HepG2 (cell line): ENCODE results near the gene MAP2K6. TPM values are rescaled to one million over a fixed set of nuclear protein-coding genes. Genes with fewer than 3 reads are reported as not detected.
A peak's percentile ranks its signal among the peaks of the same experiment; 100 is the strongest.

Experiments used
- ATAC-seq: fragments of 200-7000 bp; cut with Tn5 transposase; 3 replicates; pipeline ENCODE4 v1.9.1; 2020; ENCODE audit warnings: mild to moderate bottlenecking, moderate library complexity
- BruUV-seq: library from RNA; stranded (reverse); fragments of 400-500 nt; replicated peaks from 2 replicates; lab custom pipeline; 2021; lab: Mats Ljungman, UMichigan
- CTCF ChIA-PET: fragments of 300-600 bp; formaldehyde crosslinking; extraction: SDS; loops from one replicate; lab custom pipeline; 2021; ENCODE audit warnings: low total read pairs, inconsistent platforms, low intra/inter-chr PET ratio; lab: Yijun Ruan, JAX
- POLR2A ChIA-PET: fragments of 350-600 bp; sonication (Branson Sonifier 250); formaldehyde crosslinking; loops from one replicate; lab custom pipeline; 2020; ENCODE audit warnings: antibody characterized with exemption, inconsistent platforms; lab: Yijun Ruan, JAX
- DNase-seq: peaks from one replicate; pipeline ENCODE4 v3.0.0-alpha.2; 2015; ENCODE audit warnings: low spot score
- FAIRE-seq: peaks from 3 replicates; lab custom pipeline; 2011; peaks lifted over from hg19 to GRCh38; lab: Jason Lieb, UNC
- H2AFZ ChIP-seq: one replicate; pipeline ENCODE4 v1.6.1; 2011; ENCODE audit warnings: low read length, inconsistent platforms
- H3K27ac ChIP-seq: fragments of 300-600 bp; 3 replicates; pipeline ENCODE4 v1.8.0; 2011; ENCODE audit warnings: mixed run types, mild to moderate bottlenecking, mixed read lengths, low read length, inconsistent platforms; ENCODE audit not compliant: insufficient read depth; ENCODE audit errors: extremely low read length
- H3K27me3 ChIP-seq, 2 experiments: fragments of 200-600 bp in 1 of 2; 2 replicates in 1 of 2; 3 replicates in 1 of 2; pipeline versions ENCODE4 v1.6.0 to v1.8.0; 2011; ENCODE audit warnings: low read length in 2 of 2, mild to moderate bottlenecking in 2 of 2, moderate library complexity in 2 of 2, inconsistent platforms in 1 of 2; ENCODE audit not compliant: insufficient read depth in 2 of 2, control insufficient read depth in 1 of 2
- H3K36me3 ChIP-seq, 2 experiments: fragments of 200-600 bp in 1 of 2; replicated peaks in 1 of 2; 2 replicates in 1 of 2; 3 replicates in 1 of 2; pipeline versions ENCODE4 v1.5.1 to v1.8.0; 2011; ENCODE audit warnings: low read length in 2 of 2, inconsistent platforms in 1 of 2; ENCODE audit not compliant: insufficient read depth in 2 of 2, control insufficient read depth in 1 of 2
- H3K4me1 ChIP-seq: 2 replicates; pipeline ENCODE4 v1.5.1; 2012; ENCODE audit warnings: low read length, inconsistent platforms; ENCODE audit not compliant: insufficient read depth
- H3K4me2 ChIP-seq: 2 replicates; pipeline ENCODE4 v1.6.0; 2011; ENCODE audit warnings: low read depth, low read length, inconsistent platforms
- H3K4me3 ChIP-seq, 3 experiments: fragments of 200-600 bp in 1 of 3; sonication (generic), shearing (Covaris generic) in 1 of 3; replicated peaks in 1 of 3; 2 replicates each; pipeline ENCODE4 v1.5.1; 2011 to 2016; ENCODE audit warnings: low read length in 3 of 3, inconsistent platforms in 2 of 3, low read depth in 2 of 3, mild to moderate bottlenecking in 2 of 3, control low read depth in 1 of 3, mixed read lengths in 1 of 3; ENCODE audit not compliant: insufficient read depth in 1 of 3
- H3K79me2 ChIP-seq: one replicate; pipeline ENCODE4 v1.6.1; 2011; ENCODE audit warnings: low read length, inconsistent platforms; ENCODE audit not compliant: insufficient read depth
- H3K9ac ChIP-seq: 2 replicates; pipeline ENCODE4 v1.6.0; 2011; ENCODE audit warnings: mild to moderate bottlenecking, low read depth, low read length, inconsistent platforms; ENCODE audit not compliant: insufficient read depth
- H3K9me3 ChIP-seq: 2 replicates; pipeline ENCODE4 v1.5.1; 2012; ENCODE audit warnings: mild to moderate bottlenecking, low read length
- H4K20me1 ChIP-seq: 2 replicates; pipeline ENCODE4 v1.6.0; 2011; ENCODE audit warnings: inconsistent platforms, mild to moderate bottlenecking, low read length, moderate library complexity; ENCODE audit not compliant: insufficient read depth
- DBP ChIP-seq: sonication (generic); formaldehyde crosslinking; IDR thresholded peaks from 2 replicates; pipeline ENCODE4 v1.4.0; 2020; ENCODE audit warnings: missing genetic modification reagents; ENCODE audit errors: not compliant biosample characterization
- GZF1 ChIP-seq: sonication (generic); formaldehyde crosslinking; IDR thresholded peaks from 2 replicates; pipeline ENCODE4 v1.5.1; 2020; ENCODE audit warnings: mild to moderate bottlenecking, missing genetic modification reagents
- HOXA5 ChIP-seq: sonication (generic); formaldehyde crosslinking; IDR thresholded peaks from 2 replicates; pipeline ENCODE4 v1.4.0; 2020; ENCODE audit warnings: missing genetic modification reagents
- MXI1 ChIP-seq: IDR thresholded peaks from 3 replicates; pipeline ENCODE4 v1.6.1; 2012; ENCODE audit warnings: low read depth, low read length, inconsistent platforms, borderline replicate concordance
- NR2F2 ChIP-seq: IDR thresholded peaks from 2 replicates; pipeline ENCODE4 v1.6.1; 2012; ENCODE audit warnings: low read depth, inconsistent platforms, borderline replicate concordance
- ZNF33B ChIP-seq: sonication (generic); formaldehyde crosslinking; IDR thresholded peaks from 2 replicates; pipeline ENCODE4 v1.5.1; 2020; ENCODE audit warnings: mild to moderate bottlenecking, missing genetic modification reagents
- WGBS: methylation state at CpG from one replicate; pipeline ENCODE4 v1.1.6; 2017; ENCODE audit warnings: low lambda C conversion rate; 5-methylcytosine and 5-hydroxymethylcytosine counted together
- in situ Hi-C: cut with HindIII; loops from 2 replicates; pipeline ENCODE4 v1.10.0; 2017; ENCODE audit warnings: low pct_unique_long_range_greater_than_20kb; ENCODE audit not compliant: extremely low pct_ligation_motif_present
- intact Hi-C: fragments of 100-400 bp; cut with micrococcal nuclease; formaldehyde crosslinking; loops from one replicate; pipeline ENCODE4 v1.10.0; 2022; ENCODE audit not compliant: unreplicated experiment
- polyA plus RNA-seq, 8 experiments: library from polyadenylated mRNA; depleted of rRNA in 3 of 8; stranded (reverse) in 7 of 8; unstranded in 1 of 8; fragments of >200 nt; fragmentation: Illumina TruSeq in 4 of 8; extraction: Trizol in 4 of 8; gene quantifications; 2 replicates each; pipeline versions ENCODE4 v1.2.1 to v1.2.3, GENCODE V29; 2011 to 2016; ENCODE audit warnings: low read depth in 4 of 8, missing spikeins in 1 of 8, mixed read lengths in 1 of 8; ENCODE audit not compliant: insufficient read depth in 1 of 8
- total RNA-seq, 5 experiments: library from RNA; depleted of rRNA; stranded (reverse); fragments of >200 nt; fragmentation: Illumina TruSeq; extraction: Trizol; gene quantifications; 2 replicates each; pipeline ENCODE4 v1.2.3, GENCODE V29; 2016; ENCODE audit warnings: low read depth in 1 of 5

MAP2K6 gene
- total and polyA plus RNA-seq, 2 of the 13 experiments (the other 11 are each of a cell fraction or from before 2014, with no cell fraction given): 5.1 to 33.6 TPM

GRCh38 chr17:69489313-69489712, 74.8 kb downstream of the MAP2K6 start:
- intact Hi-C loops: no loop called here
- ATAC-seq (no peak), FAIRE-seq (no peak), DNase-seq (no peak)
- ChIA-PET POLR2A (no interaction called here), CTCF (no interaction called here)
- Histone ChIP-seq H4K20me1 (no peaks in the 10 kb centered on the region), H3K9ac (no peak overlapping the region), H3K4me3 (no peak overlapping the region), H2AFZ (no peak overlapping the region), H3K27me3 (no peaks in the 10 kb centered on the region), H3K4me1 (peaks cover 7% of the 10 kb centered on the region; the same call in 1 of the 2 replicates), H3K9me3 (no peaks in the 10 kb centered on the region), H3K4me2 (no peak overlapping the region), H3K36me3 (no peaks in the 10 kb centered on the region), H3K79me2 (no peaks in the 10 kb centered on the region), H3K27ac (no peak overlapping the region)
- BruUV-seq: no TSS peak
- 97% methylated on average over 4 of the region's 4 CpGs for WGBS
- TF ChIP-seq NR2F2 (no peak), GZF1 (CRISPR knock-in tag) (peak; percentile 59; the same call in 1 of the 2 replicates)
- in situ Hi-C loops: no loop called here

DNA sequence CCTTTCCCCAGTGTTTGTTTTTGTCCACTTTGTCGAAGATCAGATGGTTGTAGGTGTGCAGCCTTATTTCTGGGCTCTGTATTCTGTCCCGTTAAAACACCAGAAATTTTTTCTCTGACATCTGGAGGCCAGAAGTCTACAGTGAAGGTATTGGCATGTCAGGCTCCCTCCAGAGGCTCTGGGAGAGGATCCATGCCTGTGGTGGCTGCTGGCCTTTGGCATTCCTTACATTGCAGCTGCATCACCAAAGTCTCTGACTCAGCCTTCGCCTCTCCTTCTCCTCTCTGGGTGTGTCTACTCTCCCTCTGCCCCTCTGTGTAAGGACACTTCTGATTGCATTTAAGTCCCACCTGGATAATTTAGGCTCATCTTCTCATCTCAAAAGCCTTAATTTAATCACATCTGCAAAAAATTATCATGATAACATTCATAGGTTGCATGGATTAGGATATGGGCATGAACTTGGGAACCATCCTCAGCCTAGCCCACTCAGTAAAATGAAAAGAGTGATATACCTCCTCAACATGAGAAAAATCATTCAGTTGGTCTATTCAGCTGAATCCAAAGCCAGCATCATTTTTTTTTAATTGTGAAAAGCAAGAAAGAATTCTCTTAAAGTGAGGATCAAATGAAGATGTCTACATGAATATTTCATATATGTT, 78.0 kb downstream of the MAP2K6 start:
- TF ChIP-seq DBP (CRISPR knock-in tag) (no peak), ZNF33B (CRISPR knock-in tag) (no peak), MXI1 (no peak), HOXA5 (CRISPR knock-in tag) (no peak)
- 75% methylated on average over 3 of the region's 3 CpGs for WGBS
- H3K36me3 ChIP-seq: no peaks in the 10 kb centered on the region
- ChIA-PET POLR2A (no interaction called here), CTCF (no interaction called here)
- ATAC-seq (peak; percentile 41; the same call in 1 of the 3 replicates), FAIRE-seq (no peak), DNase-seq (no peak)
- no peaks in the 10 kb centered on the region for H3K27me3 ChIP-seq
- H4K20me1 ChIP-seq: no peaks in the 10 kb centered on the region
- no peak overlapping the region for H2AFZ ChIP-seq
- BruUV-seq: no TSS peak
- no peak overlapping the region for H3K27ac ChIP-seq
- no peaks in the 10 kb centered on the region for H3K79me2 ChIP-seq
- H3K4me1 ChIP-seq: no peaks in the 10 kb centered on the region
- in situ Hi-C loops (no loop called here), intact Hi-C loops (no loop called here)
- no peak overlapping the region for H3K9ac ChIP-seq
- H3K4me3 ChIP-seq: no peak overlapping the region
- H3K4me2 ChIP-seq: no peak overlapping the region
- no peaks in the 10 kb centered on the region for H3K9me3 ChIP-seq
